Panc1 (cell line): ENCODE data around the gene OTX1. TPM values are rescaled to one million over a fixed set of nuclear protein-coding genes. Genes with fewer than 3 reads are reported as not detected.

Experiments
- ATAC-seq: fragments of 200-7000 bp; cut with Tn5 transposase; 2 replicates; pipeline ENCODE4 v1.9.1; 2020; ENCODE audit warnings: mild to moderate bottlenecking, moderate library complexity
- BruUV-seq: library from RNA; stranded (reverse); fragments of 400-500 nt; replicated peaks from 2 replicates; lab custom pipeline; 2021; lab: Mats Ljungman, UMichigan
- CTCF ChIA-PET: fragments of 300-600 bp; sonication (Branson Sonifier 250); formaldehyde crosslinking; loops from one replicate; lab custom pipeline; 2022; ENCODE audit warnings: antibody characterized with exemption; lab: Charles Lee
- POLR2A ChIA-PET: fragments of 300-600 bp; sonication (Branson Sonifier 250); formaldehyde crosslinking; loops from one replicate; lab custom pipeline; 2022; ENCODE audit warnings: antibody characterized with exemption; lab: Charles Lee
- DNase-seq: peaks from one replicate; pipeline ENCODE4 v3.0.0-alpha.2; 2010; ENCODE audit warnings: low read depth, low spot score
- H3K27ac ChIP-seq: 2 replicates; pipeline ENCODE4 v1.5.1; 2011; ENCODE audit warnings: mild to moderate bottlenecking, low read length, inconsistent platforms
- H3K27me3 ChIP-seq: fragments of 200-500 bp; sonication (Bioruptor generic); 2 replicates; pipeline ENCODE4 v1.6.0; 2014; ENCODE audit warnings: low read length, inconsistent platforms; ENCODE audit not compliant: control insufficient read depth, insufficient read depth
- H3K36me3 ChIP-seq: fragments of 200-500 bp; sonication (Bioruptor generic); 2 replicates; pipeline ENCODE4 v1.5.1; 2014; ENCODE audit warnings: inconsistent platforms, mild to moderate bottlenecking, low read length, moderate library complexity; ENCODE audit not compliant: control insufficient read depth, insufficient read depth
- H3K4me1 ChIP-seq: 2 replicates; pipeline ENCODE4 v1.5.1; 2011; ENCODE audit warnings: inconsistent platforms, mild to moderate bottlenecking, low read length, moderate library complexity; ENCODE audit not compliant: control insufficient read depth, insufficient read depth
- H3K4me3 ChIP-seq, 2 experiments: 2 replicates each; pipeline ENCODE4 v1.5.1; 2011 to 2012; ENCODE audit warnings: low read depth in 2 of 2, low read length in 2 of 2, mild to moderate bottlenecking in 2 of 2, inconsistent platforms in 1 of 2, moderate library complexity in 1 of 2
- H3K9me3 ChIP-seq: fragments of 200-500 bp; sonication (Bioruptor generic); 2 replicates; pipeline ENCODE4 v1.5.1; 2014; ENCODE audit warnings: low read depth, mild to moderate bottlenecking, inconsistent platforms, low read length, moderate library complexity; ENCODE audit not compliant: control insufficient read depth, insufficient read depth
- CTCF ChIP-seq: fragments of 450-650 bp; IDR thresholded peaks from 2 replicates; pipeline ENCODE4 v1.5.1; 2017; ENCODE audit warnings: mild to moderate bottlenecking
- POLR2AphosphoS5 ChIP-seq: IDR thresholded peaks from 2 replicates; pipeline ENCODE4 v1.6.1; 2012; ENCODE audit warnings: mild to moderate bottlenecking, low read depth, low read length, moderate library complexity
- REST ChIP-seq, 2 experiments: IDR thresholded peaks; 2 replicates each; pipeline ENCODE4 v1.6.1; 2011 to 2012; ENCODE audit warnings: low read depth in 2 of 2, control low read depth in 1 of 2, low read length in 1 of 2, mild to moderate bottlenecking in 1 of 2, moderate library complexity in 1 of 2; ENCODE audit not compliant: insufficient read depth in 1 of 2
- SIN3A ChIP-seq: IDR thresholded peaks from 2 replicates; pipeline ENCODE4 v1.6.1; 2012; ENCODE audit warnings: low read depth, mild to moderate bottlenecking, low read length, moderate library complexity, borderline replicate concordance; ENCODE audit not compliant: insufficient read depth
- TCF7L2 ChIP-seq: IDR thresholded peaks from 2 replicates; pipeline ENCODE4 v1.6.1; 2011; ENCODE audit warnings: mild to moderate bottlenecking, low read depth, low read length, inconsistent platforms
- in situ Hi-C: cut with HindIII; loops from 2 replicates; pipeline ENCODE4 v1.10.0; 2016; ENCODE audit warnings: low sequenced_read_pairs, low pct_unique_long_range_greater_than_20kb
- intact Hi-C: fragments of 100-400 bp; cut with micrococcal nuclease; formaldehyde crosslinking; loops from one replicate; pipeline ENCODE4 v1.10.0; 2022; ENCODE audit not compliant: unreplicated experiment
- total RNA-seq: library from RNA; stranded (reverse); gene quantifications from one replicate; pipeline ENCODE4 v1.2.1, GENCODE V29; 2021; ENCODE audit not compliant: unreplicated experiment

OTX1 gene
- total RNA-seq, 1 experiment from 2014 or later = 4.2 TPM

GRCh38 chr2:63051042-63051794, 588 bp downstream of the OTX1 start:
- no TSS peak for BruUV-seq
- H3K9me3 ChIP-seq = no peaks in the 10 kb centered on the region
- ChIA-PET CTCF (no interaction called here), POLR2A (no interaction called here)
- H3K27ac ChIP-seq = peak overlapping the region; percentile 91
- DNase-seq (no peak), ATAC-seq (no peak)
- no peak for TF ChIP-seq POLR2AphosphoS5
- no peak for TF ChIP-seq CTCF
- H3K4me3 ChIP-seq = peak overlapping the region; percentile 97 to 98
- intact Hi-C loops = no loop called here
- in situ Hi-C loops = no loop called here
- H3K36me3 ChIP-seq = peaks cover 6% of the 10 kb centered on the region; the same call in 1 of the 2 replicates
- no peaks in the 10 kb centered on the region; the same call in 1 of the 2 replicates for H3K27me3 ChIP-seq
- H3K4me1 ChIP-seq = peaks cover 8% of the 10 kb centered on the region

GRCh38 chr2:63051795-63052333, 1.2 kb downstream of the OTX1 start:
- no peak overlapping the region for H3K4me3 ChIP-seq
- H3K9me3 ChIP-seq = no peaks in the 10 kb centered on the region
- no peak for DNase-seq
- BruUV-seq = no TSS peak
- POLR2A ChIA-PET = no interaction called here
- in situ Hi-C loops = no loop called here
- H3K27me3 ChIP-seq = no peaks in the 10 kb centered on the region; the same call in 1 of the 2 replicates
- peaks cover 6% of the 10 kb centered on the region; the same call in 1 of the 2 replicates for H3K36me3 ChIP-seq
- CTCF ChIA-PET = no interaction called here
- TF ChIP-seq TCF7L2 (no peak), SIN3A (no peak), POLR2AphosphoS5 (no peak), CTCF (no peak), REST (IDR thresholded peaks at IDR 0.05; ENCODE audit: insufficient read depth in 1 of 2, low read depth in 2 of 2, low read length in 1 of 2) (no peak)
- ATAC-seq = no peak
- peaks cover 8% of the 10 kb centered on the region for H3K4me1 ChIP-seq
- intact Hi-C loops = no loop called here
- no peak overlapping the region for H3K27ac ChIP-seq
